H9 (cell line): Measurements from ENCODE around the gene COASY. TPM values are rescaled to one million over a fixed set of nuclear protein-coding genes. Genes with fewer than 3 reads are reported as not detected.
"Not testable (repeated sequence)": the region's sequence is repeated elsewhere in the genome, so short reads cannot be mapped to it uniquely, and the experiment has no call there.

Experiments
- DNase-seq: peaks from one replicate; pipeline ENCODE4 v3.0.0-alpha.2; 2017
- H2AFZ ChIP-seq: one replicate; pipeline ENCODE4 v1.6.1; 2013; ENCODE audit warnings: mild to moderate bottlenecking, low read length, control low read depth, moderate library complexity
- H2AK5ac ChIP-seq: 2 replicates; pipeline ENCODE4 v1.6.1; 2013; ENCODE audit warnings: low read length, control low read depth, mixed read lengths; ENCODE audit not compliant: insufficient read length
- H2BK120ac ChIP-seq: one replicate; pipeline ENCODE4 v1.6.1; 2013; ENCODE audit warnings: low read depth, mild to moderate bottlenecking, low read length, control low read depth, inconsistent platforms; ENCODE audit not compliant: poor library complexity, severe bottlenecking
- H2BK12ac ChIP-seq: 2 replicates; pipeline ENCODE4 v1.6.1; 2013; ENCODE audit warnings: low read length, control low read depth, mixed read lengths, low read depth; ENCODE audit not compliant: insufficient read length
- H2BK15ac ChIP-seq: 2 replicates; pipeline ENCODE4 v1.6.1; 2013; ENCODE audit warnings: low read depth, low read length, control low read depth
- H2BK20ac ChIP-seq: one replicate; pipeline ENCODE4 v1.6.1; 2013; ENCODE audit warnings: low read depth, mild to moderate bottlenecking, low read length, control low read depth, inconsistent platforms; ENCODE audit not compliant: poor library complexity, severe bottlenecking
- H2BK5ac ChIP-seq: 2 replicates; pipeline ENCODE4 v1.6.1; 2013; ENCODE audit warnings: low read length, control low read depth, mixed read lengths; ENCODE audit not compliant: insufficient read length
- H3K14ac ChIP-seq: 2 replicates; pipeline ENCODE4 v1.6.1; 2013; ENCODE audit warnings: low read length, control low read depth; ENCODE audit not compliant: insufficient read depth
- H3K18ac ChIP-seq: 2 replicates; pipeline ENCODE4 v1.6.1; 2013; ENCODE audit warnings: low read depth, mild to moderate bottlenecking, mixed read lengths, low read length, control low read depth; ENCODE audit not compliant: insufficient read length
- H3K23ac ChIP-seq: 2 replicates; pipeline ENCODE4 v1.6.1; 2013; ENCODE audit warnings: low read length, control low read depth, mixed read lengths, low read depth; ENCODE audit not compliant: insufficient read length
- H3K23me2 ChIP-seq: 2 replicates; pipeline ENCODE4 v1.6.1; 2013; ENCODE audit warnings: low read depth, mild to moderate bottlenecking, mixed read lengths, low read length, control low read depth; ENCODE audit not compliant: insufficient read length, poor library complexity, severe bottlenecking
- H3K27ac ChIP-seq: 2 replicates; pipeline ENCODE4 v1.5.1; 2013; ENCODE audit warnings: low read length, control low read depth, mixed read lengths, low read depth; ENCODE audit not compliant: insufficient read length
- H3K27me3 ChIP-seq: 2 replicates; pipeline ENCODE4 v1.6.1; 2013; ENCODE audit warnings: low read length, control low read depth, inconsistent platforms; ENCODE audit not compliant: insufficient read depth
- H3K4ac ChIP-seq: 2 replicates; pipeline ENCODE4 v1.6.1; 2013; ENCODE audit warnings: low read depth, mild to moderate bottlenecking, control low read depth, inconsistent platforms, low read length, moderate library complexity
- H3K4me1 ChIP-seq: 2 replicates; pipeline ENCODE4 v1.6.1; 2013; ENCODE audit warnings: low read length, control low read depth, inconsistent platforms; ENCODE audit not compliant: insufficient read depth
- H3K4me2 ChIP-seq: 2 replicates; pipeline ENCODE4 v1.6.1; 2013; ENCODE audit warnings: low read length, control low read depth, mixed read lengths; ENCODE audit not compliant: insufficient read length, insufficient read depth
- H3K56ac ChIP-seq: 2 replicates; pipeline ENCODE4 v1.6.1; 2013; ENCODE audit warnings: low read depth, mild to moderate bottlenecking, mixed read lengths, low read length, control low read depth; ENCODE audit not compliant: insufficient read length
- H3K79me1 ChIP-seq: 2 replicates; pipeline ENCODE4 v1.6.1; 2013; ENCODE audit warnings: low read depth, mild to moderate bottlenecking, moderate library complexity, low read length, control low read depth, inconsistent platforms; ENCODE audit not compliant: insufficient read depth, poor library complexity, severe bottlenecking
- H3K79me2 ChIP-seq: 2 replicates; pipeline ENCODE4 v1.6.1; 2013; ENCODE audit warnings: low read length, control low read depth, inconsistent platforms; ENCODE audit not compliant: insufficient read depth
- H3K9ac ChIP-seq: 2 replicates; pipeline ENCODE4 v1.6.1; 2013; ENCODE audit warnings: low read length, control low read depth, mixed read lengths; ENCODE audit not compliant: insufficient read length; ENCODE audit errors: extremely low read depth
- H3K9me3 ChIP-seq: one replicate; pipeline ENCODE4 v1.6.1; 2013; ENCODE audit warnings: low read depth, low read length, inconsistent platforms; ENCODE audit not compliant: control insufficient read depth
- H3T11ph ChIP-seq: one replicate; pipeline ENCODE4 v1.6.1; 2013; ENCODE audit warnings: mild to moderate bottlenecking, low read length, control low read depth, inconsistent platforms
- H4K20me1 ChIP-seq: one replicate; pipeline ENCODE4 v1.6.1; 2013; ENCODE audit not compliant: control insufficient read depth, insufficient read length, insufficient read depth
- H4K5ac ChIP-seq: 2 replicates; pipeline ENCODE4 v1.6.1; 2013; ENCODE audit warnings: low read depth, mild to moderate bottlenecking, mixed read lengths, low read length, control low read depth; ENCODE audit not compliant: insufficient read length
- H4K8ac ChIP-seq: replicated peaks from 2 replicates; pipeline ENCODE4 v1.6.1; 2013; ENCODE audit warnings: low read length, control low read depth, mixed read lengths, low read depth; ENCODE audit not compliant: insufficient read length
- H4K91ac ChIP-seq: 2 replicates; pipeline ENCODE4 v1.6.1; 2013; ENCODE audit warnings: low read depth, mild to moderate bottlenecking, moderate library complexity, mixed read lengths, low read length, control low read depth; ENCODE audit not compliant: insufficient read length
- H3K27ac Mint-ChIP-seq, 3 experiments: 2 replicates in 2 of 3; 3 replicates in 1 of 3; pipeline ENCODE4 v1.8.0; 2020 to 2021; ENCODE audit warnings: mixed read lengths in 3 of 3, mild to moderate bottlenecking in 1 of 3, moderate library complexity in 1 of 3
- H3K27me3 Mint-ChIP-seq: 2 replicates; pipeline ENCODE4 v1.8.0; 2021; ENCODE audit warnings: low read depth, mild to moderate bottlenecking, moderate library complexity, mixed read lengths
- H3K36me3 Mint-ChIP-seq, 3 experiments: 2 replicates in 2 of 3; 3 replicates in 1 of 3; pipeline ENCODE4 v1.8.0; 2020 to 2021; ENCODE audit warnings: low read depth in 3 of 3, mixed read lengths in 3 of 3; ENCODE audit not compliant: insufficient read depth in 1 of 3
- H3K4me1 Mint-ChIP-seq, 2 experiments: 2 replicates each; pipeline ENCODE4 v1.8.0; 2020; ENCODE audit warnings: mixed read lengths in 2 of 2
- H3K4me3 Mint-ChIP-seq, 2 experiments: 2 replicates in 1 of 2; 3 replicates in 1 of 2; pipeline ENCODE4 v1.8.0; 2020 to 2021; ENCODE audit warnings: mild to moderate bottlenecking in 2 of 2, mixed read lengths in 2 of 2, moderate library complexity in 1 of 2
- H3K9me3 Mint-ChIP-seq, 2 experiments: 2 replicates in 1 of 2; 3 replicates in 1 of 2; pipeline ENCODE4 v1.8.0; 2020; ENCODE audit warnings: mild to moderate bottlenecking in 2 of 2, mixed read lengths in 2 of 2, moderate library complexity in 1 of 2
- WGBS: extraction: QIAGEN DNeasy Blood & Tissue Kit; methylation state at CpG from one replicate; pipeline ENCODE4 v1.1.7; 2013; ENCODE audit warnings: missing lambda C conversion rate, low lambda C conversion rate, mixed read lengths; ENCODE audit not compliant: insufficient read length; ENCODE audit errors: extremely low coverage; 5-methylcytosine and 5-hydroxymethylcytosine counted together
- total RNA-seq: library from RNA; stranded (reverse); gene quantifications from 2 replicates; pipeline ENCODE4 v1.2.1, GENCODE V29; 2021
- TF ChIP-seq, protein P1 (sequence below): fragments of 200-600 bp; sonication (generic); conservative IDR thresholded peaks from 3 replicates; pipeline ENCODE4 v1.8.0; 2021; ENCODE audit warnings: antibody characterized with exemption, mild to moderate bottlenecking

COASY gene
- total RNA-seq, 1 experiment from 2014 or later, result 84.1 TPM

DNA sequence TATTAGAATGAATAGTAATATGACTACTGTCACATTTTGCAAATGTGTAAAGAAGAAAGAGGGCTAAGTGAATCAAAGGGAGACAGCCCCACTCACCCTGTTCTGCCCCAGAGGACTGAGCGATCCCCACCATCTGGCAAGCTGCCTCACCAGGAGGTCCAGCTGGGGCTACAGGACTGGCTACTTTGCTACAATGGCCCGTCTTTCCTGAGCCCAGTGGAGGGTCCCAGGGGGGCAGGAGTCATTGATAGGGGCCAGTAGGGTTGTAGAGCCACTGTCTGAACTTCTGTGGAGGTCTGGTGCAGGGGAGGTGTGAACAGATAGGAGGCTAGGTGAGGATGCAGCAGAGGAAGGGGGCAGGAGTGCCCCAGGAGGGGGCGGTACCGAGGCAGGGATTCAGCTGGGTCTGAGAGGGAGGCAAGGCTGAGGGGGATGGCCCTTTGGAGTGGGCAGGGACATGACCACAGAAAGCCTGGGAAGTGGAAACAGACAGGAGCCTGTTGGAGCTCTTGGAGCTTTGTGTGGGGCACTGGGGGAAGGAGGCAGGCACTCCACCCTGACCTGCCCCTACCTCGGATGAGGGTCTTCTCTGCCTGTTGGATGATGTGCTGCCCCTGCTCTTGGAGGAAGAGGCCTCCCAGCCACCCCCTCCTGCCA, 5.9 kb upstream of the COASY start:
- not testable (repeated sequence) for H3K79me2 ChIP-seq, H4K8ac ChIP-seq, H2BK120ac ChIP-seq, H3K23ac ChIP-seq, H3K18ac ChIP-seq, H3K23me2 ChIP-seq, H3K9me3 Mint-ChIP-seq, H3K4me2 ChIP-seq, H3K27ac ChIP-seq, H2AK5ac ChIP-seq, H3K56ac ChIP-seq, H2BK20ac ChIP-seq, H4K91ac ChIP-seq, H2BK5ac ChIP-seq, H3K27me3 Mint-ChIP-seq, H2AFZ ChIP-seq, H3K4me1 ChIP-seq, H4K20me1 ChIP-seq, H3K79me1 ChIP-seq, H2BK15ac ChIP-seq, H4K5ac ChIP-seq, H3K9me3 ChIP-seq, H2BK12ac ChIP-seq, H3T11ph ChIP-seq, H3K4ac ChIP-seq, H3K14ac ChIP-seq, H3K27ac Mint-ChIP-seq, H3K27me3 ChIP-seq, H3K36me3 Mint-ChIP-seq, H3K9ac ChIP-seq
- Mint-ChIP-seq H3K4me3 (peak overlapping the region; percentile 34 to 92; a peak in 4 of 5 replicates), H3K4me1 (peaks cover 10 to 22% of the 10 kb centered on the region in 2 experiments)
- no CpG with 5 or more reads among the region's 5 CpGs for WGBS
- TF ChIP-seq, protein P1, sequence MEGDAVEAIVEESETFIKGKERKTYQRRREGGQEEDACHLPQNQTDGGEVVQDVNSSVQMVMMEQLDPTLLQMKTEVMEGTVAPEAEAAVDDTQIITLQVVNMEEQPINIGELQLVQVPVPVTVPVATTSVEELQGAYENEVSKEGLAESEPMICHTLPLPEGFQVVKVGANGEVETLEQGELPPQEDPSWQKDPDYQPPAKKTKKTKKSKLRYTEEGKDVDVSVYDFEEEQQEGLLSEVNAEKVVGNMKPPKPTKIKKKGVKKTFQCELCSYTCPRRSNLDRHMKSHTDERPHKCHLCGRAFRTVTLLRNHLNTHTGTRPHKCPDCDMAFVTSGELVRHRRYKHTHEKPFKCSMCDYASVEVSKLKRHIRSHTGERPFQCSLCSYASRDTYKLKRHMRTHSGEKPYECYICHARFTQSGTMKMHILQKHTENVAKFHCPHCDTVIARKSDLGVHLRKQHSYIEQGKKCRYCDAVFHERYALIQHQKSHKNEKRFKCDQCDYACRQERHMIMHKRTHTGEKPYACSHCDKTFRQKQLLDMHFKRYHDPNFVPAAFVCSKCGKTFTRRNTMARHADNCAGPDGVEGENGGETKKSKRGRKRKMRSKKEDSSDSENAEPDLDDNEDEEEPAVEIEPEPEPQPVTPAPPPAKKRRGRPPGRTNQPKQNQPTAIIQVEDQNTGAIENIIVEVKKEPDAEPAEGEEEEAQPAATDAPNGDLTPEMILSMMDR, result peak; percentile 59
- peak; percentile 90 for DNase-seq
